Choroid plexus epithelial cell (primary cell): ENCODE measurements around the gene SRPK1.
"Not testable (repeated sequence)": the region's sequence is repeated elsewhere in the genome, so short reads cannot be mapped to it uniquely, and the experiment has no call there.

Experiments
- DNase-seq: peaks from one replicate; pipeline ENCODE4 v3.0.0-alpha.2; 2010; ENCODE audit warnings: low read depth
- H3K4me3 ChIP-seq: 2 replicates; pipeline ENCODE4 v1.5.1; 2011; ENCODE audit warnings: low read depth, mild to moderate bottlenecking, control low read depth, low read length, moderate library complexity
- CTCF ChIP-seq: conservative IDR thresholded peaks from 2 replicates; pipeline ENCODE4 v1.5.1; 2011; ENCODE audit warnings: low read depth, mild to moderate bottlenecking, control low read depth, inconsistent platforms, low read length, moderate library complexity

SRPK1 gene

DNA sequence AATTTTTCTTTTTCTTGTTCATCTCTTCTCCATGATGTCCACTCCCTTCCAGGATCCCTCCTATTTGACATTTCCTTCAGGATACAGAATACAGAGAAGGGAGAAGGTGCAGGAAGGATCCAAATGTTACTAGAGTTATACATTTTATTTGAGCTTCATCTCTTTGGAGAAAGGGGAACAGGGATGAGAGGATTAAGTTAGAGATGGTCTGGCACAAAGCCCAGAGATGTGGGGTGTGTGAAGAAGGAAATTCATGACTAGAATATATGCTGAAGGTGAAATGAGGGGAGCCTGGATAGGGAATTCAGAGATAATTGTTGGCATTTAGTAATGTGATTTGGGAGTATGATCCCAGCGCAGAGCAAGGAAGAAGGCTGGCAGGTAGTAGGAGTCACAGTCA lies 22.5 kb upstream of the SRPK1 start:
- H3K4me3 ChIP-seq, result no peak overlapping the region
- no peak for DNase-seq
- no peak for TF ChIP-seq CTCF

DNA sequence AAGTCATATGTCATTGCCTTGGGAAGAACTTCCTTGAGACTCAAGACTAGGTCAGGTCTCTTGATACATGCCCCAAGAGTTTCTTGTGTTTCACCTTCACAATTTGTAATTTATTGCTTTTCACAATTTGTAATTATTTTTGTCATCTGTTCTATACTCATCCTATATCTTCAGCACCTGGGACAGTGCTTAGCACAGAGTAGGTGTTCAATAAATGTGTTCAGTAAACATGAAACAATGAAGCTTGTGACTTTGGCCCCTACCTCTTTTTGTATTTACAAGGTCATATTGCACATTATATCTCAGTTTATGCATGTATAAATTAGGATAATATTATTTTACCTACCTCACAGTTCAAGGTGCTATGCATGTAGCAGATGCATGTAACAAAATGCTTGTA lies 21.5 kb upstream of the SRPK1 start:
- no peak overlapping the region for H3K4me3 ChIP-seq
- no peak for DNase-seq
- no peak for TF ChIP-seq CTCF

DNA sequence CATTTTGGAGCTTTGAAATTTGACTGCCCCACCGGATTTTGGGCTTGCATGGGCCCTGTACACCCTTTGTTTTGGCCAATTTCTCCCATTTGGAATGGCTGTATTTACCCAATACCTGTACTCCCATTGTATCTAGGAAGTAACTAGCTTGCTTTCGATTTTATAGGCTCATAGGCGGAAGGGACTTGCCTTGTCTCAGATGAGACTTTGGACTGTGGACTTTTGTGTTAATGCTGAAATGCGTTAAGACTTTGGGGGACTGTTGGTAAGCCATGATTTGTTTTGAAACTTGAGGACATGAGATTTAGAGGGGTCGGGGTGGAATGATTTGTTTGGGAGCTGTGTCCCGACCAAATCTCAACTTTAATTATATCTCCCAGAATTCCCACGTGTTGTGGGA lies 20.3 kb upstream of the SRPK1 start:
- DNase-seq, H3K4me3 ChIP-seq: not testable (repeated sequence)

DNA sequence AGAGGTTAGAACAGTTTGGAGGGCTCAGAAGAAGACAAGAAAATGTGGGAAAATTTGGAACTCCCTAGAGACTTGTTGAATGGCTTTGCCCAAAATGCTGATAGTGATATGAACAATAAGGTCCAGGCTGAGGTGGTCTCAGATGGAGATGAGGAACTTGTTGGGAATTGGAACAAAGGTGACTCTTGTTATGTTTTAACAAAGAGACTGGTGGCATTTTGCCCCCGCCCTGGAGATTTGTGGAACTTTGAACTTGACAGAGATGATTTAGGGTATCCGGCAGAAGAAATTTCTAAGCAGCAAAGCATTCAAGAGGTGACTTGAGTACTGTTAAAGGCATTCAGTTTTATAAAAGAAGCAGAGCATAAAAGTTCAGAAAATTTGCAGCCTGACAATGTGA lies 19.1 kb upstream of the SRPK1 start:
- DNase-seq, H3K4me3 ChIP-seq: not testable (repeated sequence)

- not testable (repeated sequence) for H3K4me3 ChIP-seq, DNase-seq
Observed at GRCh38 chr6:35939259-35939658, 18.4 kb upstream of the SRPK1 start.

- no peak for TF ChIP-seq CTCF
- H3K4me3 ChIP-seq, result no peak overlapping the region
- no peak for DNase-seq
Observed at GRCh38 chr6:35936681-35937359, 15.9 kb upstream of the SRPK1 start.

DNA sequence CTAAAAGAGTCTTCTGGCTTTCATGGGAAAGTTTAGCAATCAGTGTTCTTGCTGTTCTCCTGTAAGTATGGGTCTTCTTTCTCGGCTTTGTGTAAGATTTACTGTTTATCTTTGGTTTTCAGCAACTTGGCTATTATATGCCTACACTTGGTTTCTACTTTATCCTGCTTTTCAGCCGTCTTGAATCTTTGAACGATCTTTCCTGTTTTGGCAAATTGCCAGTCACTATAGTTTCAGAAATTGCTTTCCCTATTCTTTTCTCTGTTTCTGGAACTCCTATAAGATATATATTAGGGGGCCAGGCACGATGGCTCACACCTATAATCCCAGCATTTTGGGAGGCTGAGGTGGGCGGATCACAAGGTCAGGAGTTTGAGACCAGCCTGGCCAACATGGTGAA lies 14.6 kb upstream of the SRPK1 start:
- no peak for DNase-seq
- TF ChIP-seq CTCF, result no peak
- H3K4me3 ChIP-seq, result no peak overlapping the region

DNA sequence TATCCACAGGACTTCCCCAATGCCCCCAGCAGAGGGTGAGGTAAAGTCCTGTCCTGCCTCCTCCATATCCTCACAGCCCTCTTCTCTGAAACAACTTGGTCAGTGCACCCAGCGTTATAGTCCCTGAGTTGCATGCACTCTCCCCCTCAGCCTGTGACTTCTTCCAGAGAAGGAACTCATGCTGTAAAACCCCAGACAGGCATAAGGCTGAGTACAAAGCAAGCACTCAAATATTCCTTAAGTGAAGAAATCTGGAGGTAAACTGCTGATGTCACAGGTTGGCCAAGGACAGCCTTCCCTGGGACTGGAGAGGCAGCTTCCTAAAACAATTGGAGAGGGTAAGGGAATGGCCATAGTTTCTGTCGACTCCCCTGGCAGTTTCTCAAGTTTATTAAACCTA lies 12.9 kb upstream of the SRPK1 start:
- TF ChIP-seq CTCF, result no peak

DNA sequence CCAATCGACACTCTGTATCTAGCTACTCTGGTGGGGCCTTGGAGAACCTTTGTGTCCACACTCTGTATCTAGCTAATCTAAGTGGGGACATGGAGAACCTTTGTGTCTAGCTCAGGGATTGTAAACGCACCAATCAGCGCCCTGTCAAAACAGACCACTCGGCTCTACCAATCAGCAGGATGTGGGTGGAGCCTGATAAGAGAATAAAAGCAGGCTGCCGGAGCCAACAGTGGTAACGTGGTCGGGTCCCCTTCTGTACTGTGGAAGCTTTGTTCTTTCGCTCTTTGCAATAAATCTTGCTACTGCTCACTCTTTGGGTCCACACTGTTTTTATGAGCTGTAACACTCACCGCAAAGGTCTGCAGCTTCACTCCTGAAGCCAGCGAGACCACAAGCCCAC lies 11.0 kb upstream of the SRPK1 start:
- H3K4me3 ChIP-seq, DNase-seq: not testable (repeated sequence)

More for the DNA sequence above, 12.9 kb upstream of the SRPK1 start:
- H3K4me3 ChIP-seq, result no peak overlapping the region
- no peak for DNase-seq
